ENCODE measurements around the gene RAB33B.

Gene RAB33B

GRCh38 chr4:139476363-139476762 lies 22.4 kb downstream of the RAB33B start:
- Histone ChIP-seq H3K79me2 (ENCODE audit: insufficient read depth, low read length) (no peaks in the 10 kb centered on the region), H3K27me3 (ENCODE audit: insufficient read depth, low read length) (no peaks in the 10 kb centered on the region), H3K4me1 (ENCODE audit: insufficient read depth, low read length, severe bottlenecking) (no peaks in the 10 kb centered on the region), H3K4me2 (ENCODE audit: low read length) (no peak overlapping the region), H3K9ac (ENCODE audit: low read length) (no peak overlapping the region), H3K9me2 (ENCODE audit: low read depth, low read length) (no peaks in the 10 kb centered on the region), H3K9me3 (ENCODE audit: low read length) (no peaks in the 10 kb centered on the region), H3F3A (ENCODE audit: insufficient read depth, low read length) (no peaks in the 10 kb centered on the region), H3K27ac (ENCODE audit: low read depth, low read length, poor library complexity, severe bottlenecking) (no peak overlapping the region), H3K36me3 (ENCODE audit: insufficient read depth, low read length) (peaks cover 13% of the 10 kb centered on the region), H3K4me3 (ENCODE audit: low read depth, low read length, poor library complexity, severe bottlenecking) (no peak overlapping the region), H2AFZ (ENCODE audit: low read length) (no peak overlapping the region), H4K20me1 (ENCODE audit: insufficient read depth, low read length) (no peaks in the 10 kb centered on the region)
- no peak for TF ChIP-seq CTCF (IDR thresholded peaks at IDR 0.05; ENCODE audit: low read length)
- no peak for TF ChIP-seq EZH2 (IDR thresholded peaks at IDR 0.05; ENCODE audit: borderline replicate concordance, low read length)

- no peaks in the 10 kb centered on the region for H3K9me3 ChIP-seq (ENCODE audit: low read length)
- no peak overlapping the region for H2AFZ ChIP-seq (ENCODE audit: low read length)
- no peaks in the 10 kb centered on the region for H3K9me2 ChIP-seq (ENCODE audit: low read depth, low read length)
- no peak overlapping the region for H3K27ac ChIP-seq (ENCODE audit: low read depth, low read length, poor library complexity, severe bottlenecking)
- no peaks in the 10 kb centered on the region for H3K4me1 ChIP-seq (ENCODE audit: insufficient read depth, low read length, severe bottlenecking)
- no peaks in the 10 kb centered on the region for H4K20me1 ChIP-seq (ENCODE audit: insufficient read depth, low read length)
- no peaks in the 10 kb centered on the region for H3K36me3 ChIP-seq (ENCODE audit: insufficient read depth, low read length)
- H3F3A ChIP-seq (ENCODE audit: insufficient read depth, low read length), result no peaks in the 10 kb centered on the region
- no peaks in the 10 kb centered on the region for H3K79me2 ChIP-seq (ENCODE audit: insufficient read depth, low read length)
- H3K4me2 ChIP-seq (ENCODE audit: low read length), result no peak overlapping the region
- no peaks in the 10 kb centered on the region for H3K27me3 ChIP-seq (ENCODE audit: insufficient read depth, low read length)
- TF ChIP-seq EZH2 (IDR thresholded peaks at IDR 0.05; ENCODE audit: borderline replicate concordance, low read length) (no peak), CTCF (IDR thresholded peaks at IDR 0.05; ENCODE audit: low read length) (no peak)
- no peak overlapping the region for H3K4me3 ChIP-seq (ENCODE audit: low read depth, low read length, poor library complexity, severe bottlenecking)
- H3K9ac ChIP-seq (ENCODE audit: low read length), result no peak overlapping the region
Measured at GRCh38 chr4:139481465-139481864, 27.5 kb downstream of the RAB33B start.

GRCh38 chr4:139483000-139483399 lies 29.1 kb downstream of the RAB33B start:
- H3K9me3 ChIP-seq (ENCODE audit: low read length), result no peaks in the 10 kb centered on the region
- H3K4me2 ChIP-seq (ENCODE audit: low read length), result no peak overlapping the region

More at GRCh38 chr4:139483000-139483399, 29.1 kb downstream of the RAB33B start:
- H4K20me1 ChIP-seq (ENCODE audit: insufficient read depth, low read length), result no peaks in the 10 kb centered on the region
- H3K36me3 ChIP-seq (ENCODE audit: insufficient read depth, low read length), result no peaks in the 10 kb centered on the region
- TF ChIP-seq EZH2 (IDR thresholded peaks at IDR 0.05; ENCODE audit: borderline replicate concordance, low read length) (no peak), CTCF (IDR thresholded peaks at IDR 0.05; ENCODE audit: low read length) (no peak)
- no peak overlapping the region for H2AFZ ChIP-seq (ENCODE audit: low read length)
- no peak overlapping the region for H3K27ac ChIP-seq (ENCODE audit: low read depth, low read length, poor library complexity, severe bottlenecking)
- no peak overlapping the region for H3K4me3 ChIP-seq (ENCODE audit: low read depth, low read length, poor library complexity, severe bottlenecking)
- no peaks in the 10 kb centered on the region for H3F3A ChIP-seq (ENCODE audit: insufficient read depth, low read length)
- no peak overlapping the region for H3K9ac ChIP-seq (ENCODE audit: low read length)
- H3K79me2 ChIP-seq (ENCODE audit: insufficient read depth, low read length), result no peaks in the 10 kb centered on the region
- no peaks in the 10 kb centered on the region for H3K9me2 ChIP-seq (ENCODE audit: low read depth, low read length)
- no peaks in the 10 kb centered on the region for H3K4me1 ChIP-seq (ENCODE audit: insufficient read depth, low read length, severe bottlenecking)
- H3K27me3 ChIP-seq (ENCODE audit: insufficient read depth, low read length), result no peaks in the 10 kb centered on the region

All from OCI-LY1 (cell line).